Measurements from ENCODE around the gene SWSAP1.

SWSAP1 gene

DNA sequence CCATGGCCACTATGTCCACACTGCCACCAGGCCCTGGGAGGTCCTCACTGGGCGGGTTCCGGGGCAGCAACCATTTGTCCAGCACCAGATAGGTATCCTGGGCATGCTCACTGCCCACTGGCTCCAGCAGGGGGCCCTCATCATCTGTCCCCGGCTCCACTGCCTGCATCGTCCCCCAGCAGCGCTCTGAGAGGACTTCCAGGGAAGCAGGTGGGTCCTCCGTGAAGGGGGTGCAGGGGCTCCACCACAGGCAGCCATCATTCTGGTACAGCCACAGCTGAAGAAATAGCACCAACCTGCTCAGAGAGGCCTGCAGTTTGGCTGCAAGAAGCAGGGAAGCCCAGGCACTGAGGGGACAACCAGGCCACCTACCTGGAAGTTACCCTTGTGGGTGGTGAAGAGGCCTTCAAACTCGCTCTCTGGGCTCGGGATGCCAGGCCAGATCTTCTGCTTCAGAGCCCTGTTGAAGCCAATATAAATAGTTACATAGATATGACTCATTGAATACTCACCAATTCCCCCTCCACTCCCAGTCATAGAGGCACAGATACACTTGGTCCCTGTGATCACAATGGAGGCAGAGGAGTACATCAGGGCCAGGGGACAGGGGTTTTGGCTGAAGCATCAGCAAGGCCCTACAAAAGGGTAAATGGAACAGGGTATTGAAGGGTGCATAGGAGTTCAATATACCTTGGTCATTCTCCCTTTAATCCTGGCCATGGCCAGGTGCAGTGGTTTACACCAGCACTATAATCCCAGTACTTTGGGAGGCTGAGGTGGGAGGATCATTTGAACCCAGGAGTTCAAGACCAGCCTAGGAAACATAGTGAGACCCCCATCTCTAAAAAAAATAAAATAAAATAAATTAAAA is 4.1 kb downstream of the SWSAP1 start (continued):
- TF ChIP-seq ZNF16 (tag by site-specific recombination; IDR thresholded peaks at IDR 0.05; ENCODE audit: low read depth) (no peak), ZNF335 (tag by site-specific recombination; conservative IDR thresholded peaks at IDR 0.05) (peak; percentile 34; the same call in 1 of the 2 replicates), ZNF701 (tag by site-specific recombination; IDR thresholded peaks at IDR 0.05) (no peak), ZNF391 (tag by site-specific recombination; IDR thresholded peaks at IDR 0.05; ENCODE audit: borderline replicate concordance, low read depth) (no peak), ZFP3 (tag by site-specific recombination; IDR thresholded peaks at IDR 0.05; ENCODE audit: low read depth) (peak; percentile 98), PATZ1 (tag by site-specific recombination; IDR thresholded peaks at IDR 0.05) (peak; percentile 20; the same call in 1 of the 2 replicates), ZSCAN23 (tag by site-specific recombination; IDR thresholded peaks at IDR 0.05) (no peak), ZNF148 (tag by site-specific recombination; IDR thresholded peaks at IDR 0.05; ENCODE audit: borderline replicate concordance) (no peak), ZBTB11 (tag by site-specific recombination; conservative IDR thresholded peaks at IDR 0.05; ENCODE audit: low read depth) (no peak), GLIS1 (tag by site-specific recombination; IDR thresholded peaks at IDR 0.05) (peak; percentile 52), ZSCAN5A (tag by site-specific recombination; IDR thresholded peaks at IDR 0.05) (no peak), ZNF544 (tag by site-specific recombination; IDR thresholded peaks at IDR 0.05) (no peak), ZBTB44 (tag by site-specific recombination; IDR thresholded peaks at IDR 0.05) (no peak), ZIC2 (tag by site-specific recombination; IDR thresholded peaks at IDR 0.05) (0 out of 2 replicates have a peak, but pooled peaks have one; percentile 11), PRDM1 (tag by site-specific recombination; IDR thresholded peaks at IDR 0.05) (no peak), ZNF514 (tag by site-specific recombination; IDR thresholded peaks at IDR 0.05) (no peak), ZNF660 (tag by site-specific recombination; IDR thresholded peaks at IDR 0.05) (peak; percentile 83; the same call in 1 of the 2 replicates), ZXDB (tag by site-specific recombination; IDR thresholded peaks at IDR 0.05) (peak; percentile 86), MYNN (tag by site-specific recombination; IDR thresholded peaks at IDR 0.05; ENCODE audit: borderline replicate concordance) (no peak), ZBTB49 (tag by site-specific recombination; IDR thresholded peaks at IDR 0.05; ENCODE audit: low read depth) (no peak), ZNF596 (tag by site-specific recombination; IDR thresholded peaks at IDR 0.05) (no peak), ZNF654 (tag by site-specific recombination; IDR thresholded peaks at IDR 0.05; ENCODE audit: low read depth) (peak; percentile 26)
